K562 (cell line): ENCODE data around the gene CTNNBL1. TPM values are rescaled to one million over a fixed set of nuclear protein-coding genes. Genes with fewer than 3 reads are reported as not detected.

Source experiments
- ATAC-seq: fragments of 200-7000 bp; cut with Tn5 transposase; 3 replicates; pipeline ENCODE4 v1.9.1; 2020; ENCODE audit warnings: moderate library complexity
- BruUV-seq: library from RNA; stranded (reverse); fragments of 400-500 nt; replicated peaks from 2 replicates; lab custom pipeline; 2021; lab: Mats Ljungman, UMichigan
- CTCF ChIA-PET: fragments of 300-600 bp; formaldehyde crosslinking; extraction: SDS; loops from one replicate; lab custom pipeline; 2021; ENCODE audit warnings: low intra/inter-chr PET ratio; lab: Yijun Ruan, JAX
- POLR2A ChIA-PET: fragments of 300-600, 350-650 bp; sonication (Branson Sonifier 250); formaldehyde crosslinking; extraction: SDS; loops from one replicate; lab custom pipeline; 2021; ENCODE audit warnings: antibody characterized with exemption, inconsistent platforms; lab: Yijun Ruan, JAX
- DNase-seq, 4 experiments: peaks; one replicate each; pipeline versions ENCODE4 v3.0.0 to v3.0.0-alpha.2; 2011 to 2018; ENCODE audit warnings: low spot score in 3 of 4, mixed read lengths in 3 of 4; ENCODE audit errors: extremely low read depth in 1 of 4
- FAIRE-seq: peaks from 2 replicates; lab custom pipeline; 2011; peaks lifted over from hg19 to GRCh38; lab: Jason Lieb, UNC
- H2AFZ ChIP-seq: 2 replicates; pipeline ENCODE4 v1.6.0; 2011; ENCODE audit warnings: low read depth, low read length, control low read depth, inconsistent platforms
- H3K27ac ChIP-seq: fragments of 200-600 bp; 3 replicates; pipeline ENCODE4 v1.8.0; 2011; ENCODE audit warnings: low read depth, mild to moderate bottlenecking, control low read depth, inconsistent platforms, low read length, moderate library complexity, mixed read lengths; ENCODE audit errors: extremely low read depth
- H3K27me3 ChIP-seq, 2 experiments: fragments of 300-600 bp in 1 of 2; 2 replicates in 1 of 2; 3 replicates in 1 of 2; pipeline versions ENCODE4 v1.6.0 to v1.8.0; 2011; ENCODE audit warnings: inconsistent platforms in 2 of 2, low read length in 2 of 2, mild to moderate bottlenecking in 1 of 2, mixed read lengths in 1 of 2, moderate library complexity in 1 of 2; ENCODE audit not compliant: control insufficient read depth in 2 of 2, insufficient read depth in 2 of 2
- H3K36me3 ChIP-seq: fragments of 300-600 bp; 3 replicates; pipeline ENCODE4 v1.8.0; 2011; ENCODE audit warnings: mild to moderate bottlenecking, low read length, inconsistent platforms; ENCODE audit not compliant: control insufficient read depth, insufficient read depth
- H3K4me1 ChIP-seq, 2 experiments: fragments of 200-600 bp in 1 of 2; replicated peaks in 1 of 2; 2 replicates in 1 of 2; 3 replicates in 1 of 2; pipeline versions ENCODE4 v1.5.1 to v1.8.0; 2011; ENCODE audit warnings: inconsistent platforms in 2 of 2, low read length in 2 of 2, mild to moderate bottlenecking in 1 of 2, mixed read lengths in 1 of 2, moderate library complexity in 1 of 2; ENCODE audit not compliant: control insufficient read depth in 2 of 2, insufficient read depth in 2 of 2
- H3K4me2 ChIP-seq: 2 replicates; pipeline ENCODE4 v1.6.1; 2011; ENCODE audit warnings: low read length, control low read depth, inconsistent platforms, mixed read lengths; ENCODE audit not compliant: insufficient read depth
- H3K4me3 ChIP-seq: fragments of 200-600 bp; sonication (generic), shearing (Covaris generic); 2 replicates; pipeline ENCODE4 v1.5.1; 2016; ENCODE audit warnings: control low read depth, inconsistent platforms
- H3K79me2 ChIP-seq: fragments of 200-600 bp; 3 replicates; pipeline ENCODE4 v1.8.0; 2011; ENCODE audit warnings: low read length, inconsistent platforms; ENCODE audit not compliant: control insufficient read depth, insufficient read depth
- H3K9ac ChIP-seq, 2 experiments: 2 replicates each; pipeline versions ENCODE4 v1.6.0 to v1.6.1; 2011; ENCODE audit warnings: low read depth in 2 of 2, low read length in 2 of 2, control low read depth in 1 of 2, inconsistent platforms in 1 of 2, mild to moderate bottlenecking in 1 of 2, mixed read lengths in 1 of 2; ENCODE audit not compliant: insufficient read depth in 1 of 2
- H3K9me1 ChIP-seq: one replicate; pipeline ENCODE4 v1.6.0; 2011; ENCODE audit warnings: inconsistent platforms, mild to moderate bottlenecking, low read length, moderate library complexity; ENCODE audit not compliant: control insufficient read depth, insufficient read depth
- H3K9me3 ChIP-seq: replicated peaks from 2 replicates; pipeline ENCODE4 v1.5.1; 2011; ENCODE audit warnings: low read depth, low read length, inconsistent platforms; ENCODE audit not compliant: control insufficient read depth, insufficient read depth
- H4K20me1 ChIP-seq: replicated peaks from 2 replicates; pipeline ENCODE4 v1.6.1; 2011; ENCODE audit warnings: low read length, inconsistent platforms, mixed read lengths; ENCODE audit not compliant: control insufficient read depth, insufficient read depth
- CSDE1 ChIP-seq, 2 experiments: fragments of 450-650 bp; IDR thresholded peaks; 2 replicates each; pipeline ENCODE4 v1.6.1; 2016; ENCODE audit warnings: mild to moderate bottlenecking in 1 of 2
- HDAC1 ChIP-seq, 2 experiments: fragments of 450-650 bp; IDR thresholded peaks; 2 replicates each; pipeline ENCODE4 v1.6.1; 2016 to 2017; ENCODE audit warnings: inconsistent platforms in 1 of 2, mild to moderate bottlenecking in 1 of 2, moderate library complexity in 1 of 2
- KDM5B ChIP-seq: fragments of 200-600 bp; sonication (generic); IDR thresholded peaks from 2 replicates; pipeline ENCODE4 v1.6.1; 2012; ENCODE audit warnings: low read depth, mild to moderate bottlenecking, moderate library complexity, low read length, control low read depth, inconsistent platforms; ENCODE audit not compliant: insufficient replicate concordance
- RAD21 ChIP-seq, 2 experiments: fragments of 250-450 bp in 1 of 2; fragments of 450-650 bp in 1 of 2; sonication (Bioruptor Pico) in 1 of 2; formaldehyde crosslinking in 1 of 2; IDR thresholded peaks in 1 of 2; conservative IDR thresholded peaks in 1 of 2; 2 replicates each; pipeline versions ENCODE4 v1.4.0 to v1.8.0; 2020 to 2022; ENCODE audit warnings: mild to moderate bottlenecking in 2 of 2, moderate library complexity in 1 of 2
- SRSF1 ChIP-seq: fragments of 200-400 bp; formaldehyde crosslinking; IDR thresholded peaks from 2 replicates; pipeline ENCODE4 v1.6.1; 2017; ENCODE audit warnings: mild to moderate bottlenecking, low read depth, low read length, moderate library complexity
- TEAD2 ChIP-seq: fragments of 450-650 bp; IDR thresholded peaks from 2 replicates; pipeline ENCODE4 v1.6.1; 2016; ENCODE audit warnings: missing genetic modification characterization, control low read depth, missing compliant biosample characterization
- ZBTB5 ChIP-seq: fragments of 450-650 bp; IDR thresholded peaks from 2 replicates; pipeline ENCODE4 v1.6.1; 2017; ENCODE audit warnings: antibody characterized with exemption
- ZKSCAN1 ChIP-seq: fragments of 150-350 bp; IDR thresholded peaks from 2 replicates; pipeline ENCODE4 v1.6.1; 2016; ENCODE audit warnings: low read depth, low read length
- ZNF347 ChIP-seq: fragments of 450-650 bp; formaldehyde crosslinking; IDR thresholded peaks from 2 replicates; pipeline ENCODE4 v1.4.0; 2020; ENCODE audit warnings: low read depth, mild to moderate bottlenecking, moderate library complexity
- ZNF695 ChIP-seq: fragments of 450-650 bp; formaldehyde crosslinking; IDR thresholded peaks from 2 replicates; pipeline ENCODE4 v1.4.0; 2020; ENCODE audit warnings: mild to moderate bottlenecking, moderate library complexity
- WGBS: fragments of 100-300 bp; shearing (Covaris generic); methylation state at CpG from one replicate; pipeline ENCODE4 v1.1.6; 2016; ENCODE audit warnings: low coverage, mixed read lengths; ENCODE audit not compliant: insufficient coverage; ENCODE audit errors: missing lambda C conversion rate; 5-methylcytosine and 5-hydroxymethylcytosine counted together
- in situ Hi-C: fragments of 300-500 bp; cut with MboI; formaldehyde crosslinking; loops from 4 replicates; pipeline ENCODE4 v1.15.0; 2018; ENCODE audit warnings: inconsistent platforms, mixed read lengths
- intact Hi-C: fragments of 100-400 bp; cut with micrococcal nuclease; formaldehyde crosslinking; loops from 2 replicates; pipeline ENCODE4 v1.14.2; 2022
- polyA plus RNA-seq, 8 experiments: library from polyadenylated mRNA; depleted of rRNA in 4 of 8; stranded (reverse) in 5 of 8; unstranded in 3 of 8; fragments of >200 nt; fragmentation: Nextera tagmentation in 2 of 8; fragmentation: Illumina TruSeq in 1 of 8; extraction: Ambion mirVana in 2 of 8; extraction: Trizol in 1 of 8; gene quantifications; 2 replicates each; pipeline versions ENCODE4 v1.2.1 to v1.2.3, GENCODE V29; 2011 to 2014; ENCODE audit warnings: inconsistent platforms in 1 of 8, missing spikeins in 1 of 8
- total RNA-seq, 7 experiments: library from RNA; depleted of rRNA in 6 of 7; stranded (reverse); fragments of >200 nt in 6 of 7; fragmentation: Illumina TruSeq in 2 of 7; extraction: Trizol in 2 of 7; gene quantifications; 2 replicates each; pipeline versions ENCODE4 v1.2.1 to v1.2.3, GENCODE V29; 2011 to 2021; ENCODE audit warnings: low replicate concordance in 1 of 7
- TF ChIP-seq, protein P1 (sequence below), 2 experiments: fragments of 450-650 bp in 1 of 2; IDR thresholded peaks; 2 replicates each; pipeline ENCODE4 v1.6.1; 2011 to 2017; ENCODE audit warnings: low read depth in 2 of 2, antibody characterized with exemption in 1 of 2, borderline replicate concordance in 1 of 2, low read length in 1 of 2, mild to moderate bottlenecking in 1 of 2, mixed read lengths in 1 of 2; ENCODE audit not compliant: control insufficient read depth in 1 of 2

The CTNNBL1 gene
- total and polyA plus RNA-seq, 9 of the 15 experiments (the other 6 are each of a cell fraction or from before 2014, with no cell fraction given), result 32.4 to 85.6 (median 43.6) TPM

GRCh38 chr20:37804584-37805566, 111.0 kb downstream of the CTNNBL1 start (continued):
- TF ChIP-seq, protein P1, sequence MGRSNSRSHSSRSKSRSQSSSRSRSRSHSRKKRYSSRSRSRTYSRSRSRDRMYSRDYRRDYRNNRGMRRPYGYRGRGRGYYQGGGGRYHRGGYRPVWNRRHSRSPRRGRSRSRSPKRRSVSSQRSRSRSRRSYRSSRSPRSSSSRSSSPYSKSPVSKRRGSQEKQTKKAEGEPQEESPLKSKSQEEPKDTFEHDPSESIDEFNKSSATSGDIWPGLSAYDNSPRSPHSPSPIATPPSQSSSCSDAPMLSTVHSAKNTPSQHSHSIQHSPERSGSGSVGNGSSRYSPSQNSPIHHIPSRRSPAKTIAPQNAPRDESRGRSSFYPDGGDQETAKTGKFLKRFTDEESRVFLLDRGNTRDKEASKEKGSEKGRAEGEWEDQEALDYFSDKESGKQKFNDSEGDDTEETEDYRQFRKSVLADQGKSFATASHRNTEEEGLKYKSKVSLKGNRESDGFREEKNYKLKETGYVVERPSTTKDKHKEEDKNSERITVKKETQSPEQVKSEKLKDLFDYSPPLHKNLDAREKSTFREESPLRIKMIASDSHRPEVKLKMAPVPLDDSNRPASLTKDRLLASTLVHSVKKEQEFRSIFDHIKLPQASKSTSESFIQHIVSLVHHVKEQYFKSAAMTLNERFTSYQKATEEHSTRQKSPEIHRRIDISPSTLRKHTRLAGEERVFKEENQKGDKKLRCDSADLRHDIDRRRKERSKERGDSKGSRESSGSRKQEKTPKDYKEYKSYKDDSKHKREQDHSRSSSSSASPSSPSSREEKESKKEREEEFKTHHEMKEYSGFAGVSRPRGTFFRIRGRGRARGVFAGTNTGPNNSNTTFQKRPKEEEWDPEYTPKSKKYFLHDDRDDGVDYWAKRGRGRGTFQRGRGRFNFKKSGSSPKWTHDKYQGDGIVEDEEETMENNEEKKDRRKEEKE (IDR thresholded peaks at IDR 0.05; ENCODE audit: borderline replicate concordance in 1 of 2, control insufficient read depth in 1 of 2, low read depth in 2 of 2, low read length in 1 of 2), result no peak
- TF ChIP-seq, all 486 proteins: peak for 0

GRCh38 chr20:37807471-37808232, 113.8 kb downstream of the CTNNBL1 start:
- POLR2A ChIA-PET, result interaction anchor here (0.8 kb wide), 1 partner anchor 11 kb away, joined by 4 read pairs; no protein-coding TSS in a partner anchor
- no peak for ATAC-seq
- Histone ChIP-seq H3K27ac (no peak overlapping the region), H3K27me3 (no peaks in the 10 kb centered on the region), H3K79me2 (no peaks in the 10 kb centered on the region), H3K4me3 (no peak overlapping the region), H3K36me3 (peaks cover 17% of the 10 kb centered on the region; the same call in 2 of the 3 replicates), H3K4me2 (no peak overlapping the region), H3K9me3 (no peaks in the 10 kb centered on the region), H3K4me1 (no peaks in the 10 kb centered on the region; a peak in 1 of 5 replicates), H3K9me1 (no peaks in the 10 kb centered on the region), H4K20me1 (no peaks in the 10 kb centered on the region), H3K9ac (no peak overlapping the region)
- DNase-seq, result no peak
- FAIRE-seq, result no peak
- no TSS peak for BruUV-seq
- in situ Hi-C loops (no loop called here), intact Hi-C loops (no loop called here)
- no peak for TF ChIP-seq CSDE1 (IDR thresholded peaks at IDR 0.05)
- TF ChIP-seq ZBTB5, result no peak
- no peak for TF ChIP-seq SRSF1
- no peak for TF ChIP-seq TEAD2 (tag)
- TF ChIP-seq ZNF347 (CRISPR knock-in tag), result no peak
- no peak for TF ChIP-seq ZNF695 (CRISPR knock-in tag)
- no peak for TF ChIP-seq ZKSCAN1
- TF ChIP-seq KDM5B, result no peak
- no peak for TF ChIP-seq RAD21 (CRISPR knock-in tag; conservative IDR thresholded peaks at IDR 0.05 in 1 of 2, IDR thresholded peaks at IDR 0.05 in 1 of 2)
- no peak for TF ChIP-seq HDAC1 (IDR thresholded peaks at IDR 0.05)
- TF ChIP-seq, all 486 proteins: peak for 0
- 80% methylated on average over 5 of the region's 5 CpGs for WGBS
- no peak overlapping the region for H2AFZ ChIP-seq
- CTCF ChIA-PET, result no interaction called here
